Activated CD8-positive, alpha-beta memory T cell treated with anti-CD3 and anti-CD28 coated beads for 4 hours (primary cell): ENCODE results near the gene NKX3-2.

Source experiments
- DNase-seq, 2 donors: peaks; one replicate each; pipeline ENCODE4 v3.0.0-alpha.2; 2020; ENCODE audit warnings: low read depth in 2 of 2

The NKX3-2 gene

DNA sequence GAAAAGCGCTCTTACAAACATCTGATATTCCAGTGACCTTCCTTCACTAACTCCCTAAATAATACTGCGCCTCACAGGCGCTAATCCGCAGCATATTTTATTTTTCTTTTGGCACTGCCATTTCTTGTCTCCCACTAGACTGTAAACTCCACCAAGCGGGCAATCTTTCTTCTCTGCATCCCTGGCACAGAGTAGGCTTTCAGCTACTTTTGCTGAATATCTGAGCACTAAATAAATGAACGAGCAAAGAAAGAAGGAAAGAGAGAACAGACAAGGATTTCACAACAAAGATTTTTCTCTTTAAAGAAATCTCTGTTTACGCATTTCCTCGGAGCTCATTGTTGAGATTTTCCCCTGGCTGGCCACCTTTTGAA is 12.7 kb downstream of the NKX3-2 start:
- DNase-seq = no peak

DNA sequence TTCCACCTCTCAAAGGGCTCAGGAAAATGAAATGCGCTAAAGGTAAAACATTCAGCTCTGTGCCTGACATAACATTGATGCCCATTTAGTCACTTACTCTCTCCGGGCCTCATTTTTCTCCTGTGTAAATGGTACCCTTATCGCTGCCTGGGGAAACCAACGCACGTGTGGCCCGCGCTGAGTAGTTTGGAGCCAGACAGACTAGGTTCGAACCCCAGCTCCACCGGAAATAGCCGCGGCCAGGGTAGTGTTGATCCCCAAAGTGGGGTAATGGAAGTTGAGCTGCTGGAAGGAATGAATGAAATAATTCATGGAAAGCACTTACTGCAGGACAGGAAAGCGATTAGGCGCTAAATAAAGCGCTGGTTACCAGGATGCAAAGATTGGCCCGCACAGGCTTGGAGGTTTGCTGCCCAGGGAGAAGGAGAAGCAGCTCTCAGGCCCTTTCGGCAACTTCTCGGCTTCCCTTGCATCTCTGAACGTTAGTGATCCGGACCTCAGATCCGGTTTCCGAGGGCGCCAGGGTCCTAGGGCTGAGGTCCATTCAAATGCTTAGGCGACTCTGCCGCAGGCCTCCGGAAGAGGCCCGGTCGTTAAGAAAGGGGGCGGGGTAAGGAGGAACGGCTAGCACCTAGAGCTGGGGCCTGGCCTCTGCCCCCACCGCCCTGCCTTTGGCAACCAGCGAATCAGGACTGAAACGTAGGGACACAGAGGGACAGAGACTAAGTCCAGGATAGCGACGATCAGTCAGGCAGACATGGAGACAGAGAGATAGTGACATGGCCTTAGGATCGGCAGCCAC is 13.3 kb downstream of the NKX3-2 start:
- DNase-seq = no peak

DNA sequence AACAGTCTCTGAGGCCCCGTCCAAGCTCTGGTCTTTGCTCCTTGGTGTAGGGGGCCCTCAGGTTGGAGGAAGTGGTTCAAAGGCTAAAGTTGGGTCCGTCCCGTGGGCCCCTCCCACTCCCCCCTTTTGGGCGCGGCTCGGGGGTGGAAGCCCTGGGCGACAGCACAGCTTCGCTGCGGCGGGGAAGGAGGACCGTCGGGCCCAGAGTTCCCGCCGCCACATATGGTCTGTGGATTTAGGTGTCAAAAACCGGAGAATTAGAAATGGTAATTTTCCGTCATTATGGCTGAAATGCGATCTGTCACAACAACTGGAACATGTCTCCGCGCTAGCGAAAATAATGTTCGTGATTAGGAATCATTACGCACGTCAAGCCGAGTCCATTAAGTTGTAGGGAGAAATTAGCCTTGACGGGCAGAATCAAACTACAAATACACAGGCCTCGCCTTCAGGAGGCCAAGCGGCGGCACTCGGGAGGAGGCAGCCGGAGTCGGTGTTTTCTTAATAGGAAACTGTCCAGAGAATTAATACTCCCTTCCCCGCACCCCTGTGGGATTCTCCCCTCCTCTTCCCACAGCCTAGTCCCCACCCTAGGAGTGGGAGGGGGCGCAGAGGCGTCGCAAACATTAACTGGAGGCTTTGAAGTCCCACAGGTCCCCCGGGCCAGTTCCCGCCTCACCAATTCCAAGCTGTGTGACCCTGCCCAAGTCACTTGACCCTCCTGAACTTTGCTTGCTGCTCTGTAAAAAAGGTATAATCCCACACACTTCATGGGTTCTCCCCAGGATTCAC is 15.0 kb downstream of the NKX3-2 start:
- no peak for DNase-seq

DNA sequence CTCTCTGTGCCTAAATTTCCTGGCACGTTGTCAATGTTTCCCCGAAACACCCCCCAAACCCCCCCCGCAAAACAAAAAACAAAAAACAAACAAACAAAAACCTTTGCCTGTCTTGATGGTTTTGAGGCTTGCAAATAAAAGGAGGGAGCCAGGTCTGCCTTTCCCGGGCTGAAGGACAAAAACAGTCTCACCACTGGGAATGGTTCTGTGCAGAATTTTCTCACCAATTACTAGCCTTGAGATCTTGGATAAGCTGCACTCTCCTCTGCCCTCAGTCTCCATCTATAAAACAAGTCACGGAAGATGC is 15.5 kb downstream of the NKX3-2 start:
- no peak for DNase-seq

DNA sequence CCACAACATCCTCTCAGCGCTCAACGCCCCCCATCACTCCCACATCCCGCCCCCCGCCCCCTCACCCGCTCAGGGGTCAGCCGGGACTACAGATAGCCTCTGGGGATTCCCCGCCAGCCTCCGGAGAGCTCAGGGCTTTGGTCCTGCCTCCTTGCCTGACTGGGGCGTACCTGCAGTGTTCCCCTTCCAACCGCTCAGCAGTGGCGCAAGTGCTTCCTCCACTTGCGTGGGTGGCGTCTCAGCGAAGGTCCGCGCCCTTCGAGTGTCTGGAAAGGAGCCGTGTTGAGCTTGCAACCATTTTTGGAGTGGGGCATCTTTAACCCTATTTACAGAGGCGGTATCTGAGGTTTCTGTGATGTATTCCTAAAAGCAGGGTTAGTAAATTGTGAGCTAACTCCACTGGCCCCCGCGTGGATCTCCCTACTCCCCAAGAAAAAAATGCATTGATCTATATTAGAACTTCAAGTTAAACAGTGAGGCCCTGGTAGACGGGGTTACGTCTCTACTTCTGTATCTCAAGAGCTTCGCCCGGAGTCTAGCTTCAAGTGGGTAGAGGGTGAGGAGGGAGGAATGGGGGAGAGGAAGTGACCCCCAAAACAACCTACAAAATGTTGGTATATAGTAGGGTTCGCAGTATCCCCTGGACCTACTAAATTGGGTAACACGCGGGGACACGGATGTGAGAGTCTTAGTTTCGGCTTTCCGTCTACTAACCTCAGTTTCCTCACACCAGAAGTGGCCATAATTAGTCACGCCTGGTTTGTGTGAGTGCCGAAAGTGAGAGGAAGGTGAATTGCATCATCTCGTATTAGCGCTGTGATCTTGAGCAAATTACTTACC is 16.1 kb downstream of the NKX3-2 start:
- DNase-seq = no peak

DNA sequence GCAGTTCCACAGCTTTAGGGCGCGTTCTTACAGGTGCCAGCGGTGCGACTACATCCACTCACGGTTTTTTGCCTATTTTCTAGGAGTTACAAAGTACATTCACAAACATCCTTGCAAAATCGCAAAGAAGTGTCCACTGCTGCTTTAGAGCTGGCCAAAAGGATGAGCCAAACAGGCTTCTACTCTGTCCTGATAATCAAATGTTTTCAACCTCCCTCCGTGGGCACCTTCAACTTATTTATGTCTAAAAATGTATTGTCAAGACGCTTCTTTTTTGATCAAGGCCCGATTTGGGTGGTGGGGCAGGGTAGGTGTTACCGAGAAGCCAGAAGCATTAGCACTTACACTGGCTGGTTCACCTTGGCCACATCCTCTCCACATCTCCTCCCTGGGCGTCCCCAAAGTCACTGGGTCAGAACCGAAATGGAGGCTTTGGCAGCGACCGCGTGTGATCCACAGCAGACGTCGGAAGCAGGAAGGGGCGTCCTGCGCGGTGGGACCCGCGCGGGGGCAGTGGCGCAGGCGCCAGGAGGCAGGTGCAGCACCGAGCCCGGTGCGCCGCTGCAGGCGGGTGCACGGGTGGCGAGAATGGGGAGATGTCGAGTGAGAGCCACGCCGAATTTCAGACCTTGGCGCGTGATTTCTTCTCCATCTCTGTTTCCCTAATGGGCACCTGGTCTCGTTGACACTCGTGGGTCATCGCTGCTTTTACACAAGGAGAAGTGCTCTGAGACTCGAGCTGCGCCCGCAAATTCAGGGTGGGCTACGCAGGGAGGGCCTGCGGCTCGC is 16.9 kb downstream of the NKX3-2 start:
- DNase-seq = no peak

DNA sequence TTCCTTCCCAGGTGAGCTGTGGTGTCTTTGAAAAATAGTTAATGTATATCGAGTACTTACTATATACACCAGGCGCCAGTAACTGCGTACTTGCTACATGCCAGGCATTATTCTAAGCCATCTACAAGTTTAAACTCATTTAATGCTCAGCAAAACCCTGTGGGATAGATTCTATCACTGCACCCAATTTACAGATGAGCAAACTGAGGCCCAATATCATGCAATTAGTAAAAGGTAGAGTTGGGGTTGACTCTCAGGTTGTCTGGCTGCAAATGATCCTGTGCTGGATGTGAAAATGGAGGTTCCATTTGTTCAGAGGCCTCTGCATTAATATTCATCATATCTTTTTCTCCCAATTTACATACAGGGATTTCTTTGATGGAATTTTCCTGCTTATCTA is 17.6 kb downstream of the NKX3-2 start:
- no peak for DNase-seq

DNA sequence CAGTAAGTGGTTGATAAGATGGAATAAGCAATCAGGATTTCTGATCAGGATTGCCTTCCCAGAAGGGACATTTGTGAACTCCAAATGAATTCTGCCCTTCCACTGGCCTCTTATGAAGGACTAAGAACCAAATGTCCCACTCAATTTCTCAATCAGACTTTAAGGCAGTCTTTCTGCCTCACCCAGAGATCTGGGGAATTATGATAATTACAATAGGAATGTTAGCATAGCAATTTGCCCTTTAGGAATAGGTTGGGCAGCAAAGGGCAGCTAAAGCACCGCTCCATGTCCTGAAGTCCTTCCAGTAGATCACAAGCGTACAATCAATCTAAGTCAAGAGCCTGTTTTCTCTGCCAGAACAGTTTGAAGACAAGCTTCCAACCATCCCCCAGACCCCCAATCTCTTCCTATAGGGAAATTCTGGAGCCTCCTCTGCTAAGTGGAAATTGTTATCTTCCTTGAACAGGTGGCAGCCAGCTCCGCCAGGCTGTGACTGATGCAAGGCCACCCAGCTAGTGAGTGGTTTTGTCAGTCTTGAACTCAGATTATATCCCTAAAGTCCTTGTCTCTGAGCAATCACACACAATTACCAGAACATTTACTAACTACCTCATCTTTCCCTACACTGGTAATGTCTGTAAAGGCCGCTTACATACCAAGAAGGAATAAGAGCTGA is 18.6 kb downstream of the NKX3-2 start:
- DNase-seq = no peak

DNA sequence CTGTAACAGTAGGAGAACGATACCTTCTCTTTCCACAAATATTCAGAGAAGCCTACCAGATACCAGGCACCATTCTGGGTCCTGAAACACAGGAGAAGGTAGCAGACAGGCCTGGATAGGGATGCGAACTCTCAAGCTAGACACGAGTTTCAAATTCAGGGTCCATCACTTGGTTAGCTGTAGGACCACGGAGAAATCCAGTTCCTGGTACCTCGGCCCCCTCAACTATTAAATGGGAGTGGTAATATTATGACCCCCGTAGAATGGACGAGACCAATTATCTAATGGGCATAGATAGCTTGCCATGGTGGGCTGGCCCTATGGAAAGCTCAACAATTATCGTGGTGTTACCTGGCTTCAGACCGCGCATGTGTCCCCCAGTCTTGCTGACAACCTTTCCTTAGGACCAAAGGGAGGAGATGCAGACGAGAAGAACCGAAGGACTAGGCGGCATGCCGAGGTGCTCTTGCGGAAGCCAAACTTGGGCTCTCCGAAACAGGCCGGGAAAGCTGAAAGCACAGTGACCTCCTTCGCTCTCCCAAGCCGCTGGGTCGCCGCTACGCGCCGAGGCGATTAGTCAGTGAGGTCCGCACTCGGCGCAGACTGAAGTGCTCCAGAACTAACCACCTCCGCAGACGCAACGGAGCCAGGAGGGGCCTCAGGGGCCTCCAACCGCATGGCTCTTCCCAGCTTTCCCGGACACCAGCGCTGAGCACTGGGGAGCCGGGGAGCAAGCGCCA is 19.6 kb downstream of the NKX3-2 start:
- no peak for DNase-seq

DNA sequence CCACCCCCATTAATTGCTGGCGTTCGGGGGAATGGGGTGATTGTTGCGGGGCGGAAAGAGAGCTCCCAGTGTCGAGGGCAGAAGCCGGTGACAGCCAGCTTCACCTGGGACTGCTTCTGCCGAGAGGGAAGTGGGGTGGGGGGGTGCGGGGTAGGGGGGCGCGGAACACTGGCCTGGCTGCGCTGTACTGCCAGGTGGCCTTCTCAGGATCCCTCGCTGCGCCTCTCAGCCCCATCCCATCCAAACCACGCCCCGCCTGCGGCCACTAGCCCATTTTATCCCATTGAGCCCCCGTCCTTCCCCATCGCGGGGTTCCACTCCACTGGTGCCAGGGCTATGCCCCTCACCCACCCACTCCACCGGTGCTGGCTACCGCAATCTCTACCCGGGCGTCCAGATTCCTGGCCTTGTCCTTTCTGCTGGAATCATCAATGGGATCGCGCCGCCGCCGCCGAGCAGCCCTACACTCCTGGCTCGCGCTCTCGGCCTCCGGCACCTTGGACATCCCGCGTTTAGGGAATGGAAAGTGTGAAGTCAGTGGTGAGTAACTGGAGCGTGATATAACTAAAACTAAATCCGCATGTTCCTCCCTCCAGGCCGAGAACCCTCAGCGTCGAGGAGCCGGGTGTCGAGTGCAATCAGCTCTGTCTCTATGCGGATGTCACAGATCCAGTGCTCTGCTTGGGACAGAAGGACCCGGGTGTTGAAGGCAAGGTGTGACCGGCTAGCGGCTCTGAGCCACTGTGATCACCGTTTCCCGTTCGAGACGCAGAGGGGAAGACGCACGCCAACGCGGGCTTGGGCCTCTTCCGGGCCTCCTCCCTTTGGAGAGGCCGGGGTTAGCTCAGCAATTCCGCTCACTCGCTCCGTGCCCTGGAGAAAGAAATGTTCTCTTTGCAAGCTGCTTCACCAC is 20.5 kb downstream of the NKX3-2 start:
- DNase-seq = no peak

DNA sequence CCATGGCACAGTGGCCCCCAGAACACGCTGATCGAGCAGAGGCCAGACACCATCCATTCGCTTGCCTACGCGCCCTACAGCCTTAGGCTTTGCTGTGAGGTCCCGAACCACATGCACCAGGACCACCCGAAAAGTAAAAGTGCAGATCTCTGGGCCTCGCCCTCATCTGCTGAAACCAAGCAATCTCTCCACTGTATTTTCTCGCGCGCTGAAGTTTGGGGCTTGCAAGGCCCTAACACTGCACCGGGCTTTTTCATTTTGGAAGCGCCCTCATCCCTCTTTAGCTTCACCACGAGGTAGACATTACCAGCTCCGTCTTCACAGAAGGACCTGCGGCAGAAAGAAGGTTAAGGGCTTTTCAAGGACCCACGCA is 21.2 kb downstream of the NKX3-2 start:
- no peak for DNase-seq

DNA sequence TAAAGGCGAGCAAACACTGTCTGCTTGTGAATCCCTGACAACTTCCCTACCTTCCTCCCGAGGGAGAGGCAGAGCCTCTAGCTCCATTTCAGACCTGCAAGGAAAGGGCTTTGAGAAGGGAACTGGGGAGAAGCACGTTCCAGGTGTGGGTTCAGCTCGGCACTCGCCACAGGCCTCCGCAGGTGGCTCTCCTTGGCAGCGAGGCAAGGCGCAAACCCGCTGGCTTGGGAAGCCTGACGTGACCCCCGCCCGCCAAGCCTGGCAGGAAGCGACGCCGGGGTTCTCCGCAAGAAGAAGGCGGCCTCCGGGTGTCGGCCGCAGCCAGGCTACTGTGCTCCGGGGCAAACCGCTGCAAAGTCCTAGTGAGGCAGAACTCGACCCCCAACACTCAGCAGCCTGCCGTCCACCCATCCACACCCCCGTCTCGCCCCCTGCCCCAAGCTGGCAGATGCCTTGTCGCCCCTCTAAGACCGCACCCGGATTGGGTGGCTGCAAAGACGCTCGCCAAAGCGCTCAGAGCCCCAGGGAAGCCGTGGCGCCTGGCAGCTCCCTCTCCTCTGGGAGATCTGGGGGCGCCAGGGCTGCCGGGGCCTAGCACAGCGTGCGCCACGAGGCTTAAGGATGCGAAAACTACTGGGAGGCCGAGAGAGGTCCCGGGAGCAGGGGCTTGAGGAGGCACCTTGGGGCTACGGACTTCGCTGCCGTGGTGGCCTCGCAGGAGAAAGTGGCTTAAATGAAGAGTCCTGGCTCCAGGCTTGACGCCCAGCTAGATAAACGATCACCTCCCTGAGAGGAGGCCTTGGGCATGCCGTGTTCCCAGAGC is 21.8 kb downstream of the NKX3-2 start:
- no peak for DNase-seq

DNA sequence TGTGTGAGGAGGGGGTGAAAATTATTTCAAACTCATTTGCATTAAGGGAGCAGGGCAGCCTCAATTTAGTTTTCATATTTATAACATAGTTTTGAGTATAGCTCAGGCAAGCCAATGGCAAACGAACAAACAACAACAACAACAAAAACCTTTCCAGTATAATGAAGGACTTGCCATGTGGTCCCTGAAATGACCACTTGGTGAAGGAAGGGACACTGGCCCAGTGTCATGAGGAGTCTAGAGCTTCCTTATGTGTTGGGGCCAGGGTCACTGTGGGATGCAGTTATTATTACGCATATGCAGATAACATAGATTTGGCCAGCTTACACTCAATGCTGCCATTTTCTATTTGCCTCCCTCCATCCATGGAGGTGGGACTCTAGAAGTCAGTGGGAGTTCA is 23.3 kb downstream of the NKX3-2 start:
- no peak for DNase-seq

DNA sequence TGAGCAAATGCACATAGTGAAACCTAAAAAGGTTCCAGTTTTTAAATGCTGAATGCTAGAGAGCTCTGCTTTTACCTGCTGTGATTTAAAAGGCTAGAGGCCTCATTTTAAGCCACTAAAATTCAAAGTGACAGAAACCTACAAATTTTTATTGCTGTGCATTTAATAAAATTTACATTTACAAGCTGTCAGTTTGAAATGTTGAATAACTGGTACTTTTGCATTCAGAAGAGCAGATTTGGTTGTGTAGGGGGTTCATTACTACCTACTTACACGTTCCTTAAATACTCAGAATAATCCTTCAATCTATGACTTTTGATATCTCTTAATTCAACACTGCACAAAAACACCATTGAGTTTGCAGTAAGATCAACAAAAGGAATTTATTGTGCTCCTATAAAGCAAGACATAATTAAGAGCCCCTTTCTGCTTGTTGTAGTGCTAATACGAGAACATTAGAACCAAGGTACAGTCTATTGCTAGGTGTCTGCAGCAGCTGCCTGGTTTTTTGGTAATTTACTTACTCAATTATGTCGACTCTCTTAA is 27.9 kb downstream of the NKX3-2 start:
- DNase-seq = no peak

DNA sequence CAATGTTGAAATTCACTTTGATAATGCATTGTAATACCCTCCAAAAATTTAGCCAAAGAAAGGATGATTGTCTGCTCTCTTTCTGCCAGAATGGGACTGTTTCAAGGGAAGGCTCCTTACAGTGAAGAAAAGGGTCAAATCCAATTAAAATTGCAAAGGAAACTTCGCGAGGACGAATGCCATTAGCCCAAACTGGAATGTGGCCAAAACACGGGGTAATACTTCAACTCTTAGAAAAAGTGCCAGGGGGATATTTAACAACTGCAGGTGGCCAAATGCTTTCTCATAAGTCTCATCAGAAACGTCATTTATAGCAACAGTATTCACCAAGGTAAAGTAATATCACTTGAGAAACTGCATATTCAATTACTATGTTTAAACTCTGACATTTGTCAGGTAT is 29.0 kb downstream of the NKX3-2 start:
- no peak for DNase-seq

DNA sequence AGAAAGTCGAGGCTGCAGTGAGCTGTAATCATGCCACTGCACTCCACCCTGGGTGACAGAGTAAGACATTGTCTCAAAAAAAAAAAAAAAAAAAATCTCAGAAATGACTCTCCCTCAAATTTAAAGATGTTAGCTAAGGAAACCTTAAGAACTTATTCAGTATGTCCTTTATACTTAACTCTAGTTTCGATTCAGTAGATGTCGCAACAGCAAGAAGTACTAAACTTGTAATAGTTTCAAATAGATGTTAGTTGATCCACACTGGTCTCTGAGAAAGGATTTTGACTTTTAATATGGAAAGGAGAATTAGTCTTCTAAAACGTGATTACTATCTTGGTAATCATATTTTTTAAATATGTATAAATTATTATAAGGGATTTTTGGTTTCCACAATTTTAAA is 29.6 kb downstream of the NKX3-2 start:
- DNase-seq = no peak

DNA sequence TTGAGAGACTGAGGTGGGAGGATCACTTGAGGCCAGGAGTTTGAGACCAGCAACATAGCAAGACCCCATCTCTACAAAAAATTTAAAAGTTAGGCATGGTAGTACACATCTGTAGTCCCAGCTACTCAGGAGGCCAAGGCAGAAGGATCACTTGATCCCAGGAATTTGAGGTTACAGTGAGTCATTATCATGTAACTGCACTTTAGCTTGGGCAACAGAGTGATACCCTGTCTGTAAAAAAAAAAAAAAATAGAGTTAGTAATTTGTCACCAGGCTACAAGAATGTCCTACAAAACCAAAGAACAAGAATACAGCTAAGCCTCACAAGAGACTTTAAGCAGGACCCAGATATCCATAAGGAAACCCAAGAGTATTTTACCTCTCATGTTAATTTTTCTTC is 33.2 kb downstream of the NKX3-2 start:
- no peak for DNase-seq

DNA sequence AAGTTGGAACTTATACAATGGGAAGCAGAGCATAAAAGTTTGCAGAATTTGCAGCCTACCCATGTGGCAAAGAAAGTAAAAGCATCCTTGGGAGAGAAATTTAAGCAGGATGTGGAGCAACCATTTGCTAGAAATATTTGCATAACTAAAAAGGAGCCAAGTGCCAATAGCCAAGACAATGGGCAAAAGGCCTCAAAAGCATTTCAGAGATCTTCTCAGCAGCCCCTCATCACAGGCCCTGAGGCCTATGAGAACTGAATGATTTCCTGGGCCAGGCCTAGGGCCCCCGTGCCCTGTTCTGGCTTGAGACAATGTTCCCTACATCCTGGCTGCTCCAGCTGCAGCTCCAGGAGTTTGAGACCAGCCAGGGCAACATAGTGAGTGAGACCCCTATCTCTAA is 34.9 kb downstream of the NKX3-2 start:
- DNase-seq = no peak
